DLD1 (cell line): ENCODE measurements around the gene KCNJ18.
"Not testable (repeated sequence)": the region's sequence is repeated elsewhere in the genome, so short reads cannot be mapped to it uniquely, and the experiment has no call there.

Experiments
- in situ Hi-C: cut with HindIII; loops from 2 replicates; pipeline ENCODE4 v1.10.0; 2017; ENCODE audit warnings: low sequenced_read_pairs

Gene KCNJ18

DNA sequence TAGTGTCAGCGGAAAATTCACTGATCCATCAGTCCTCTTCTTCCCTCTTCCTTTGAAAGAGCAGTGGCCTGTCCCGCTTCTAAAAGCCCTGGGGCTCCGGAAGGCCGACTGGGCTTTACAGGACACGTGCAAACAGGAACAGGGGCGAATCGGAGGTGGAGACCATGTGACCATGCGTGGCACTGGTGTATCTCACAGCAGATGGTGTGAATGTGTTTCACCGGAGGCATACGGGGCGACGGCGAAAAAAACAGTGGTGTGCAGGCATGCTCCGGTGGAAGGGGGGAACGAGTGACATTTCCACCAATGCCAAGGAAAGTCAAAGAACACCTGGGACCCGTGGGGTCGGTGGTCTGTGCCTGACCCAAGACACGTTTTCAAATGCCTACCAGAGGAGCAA lies 8.4 kb upstream of the KCNJ18 start:
- in situ Hi-C loops: not testable (repeated sequence)

DNA sequence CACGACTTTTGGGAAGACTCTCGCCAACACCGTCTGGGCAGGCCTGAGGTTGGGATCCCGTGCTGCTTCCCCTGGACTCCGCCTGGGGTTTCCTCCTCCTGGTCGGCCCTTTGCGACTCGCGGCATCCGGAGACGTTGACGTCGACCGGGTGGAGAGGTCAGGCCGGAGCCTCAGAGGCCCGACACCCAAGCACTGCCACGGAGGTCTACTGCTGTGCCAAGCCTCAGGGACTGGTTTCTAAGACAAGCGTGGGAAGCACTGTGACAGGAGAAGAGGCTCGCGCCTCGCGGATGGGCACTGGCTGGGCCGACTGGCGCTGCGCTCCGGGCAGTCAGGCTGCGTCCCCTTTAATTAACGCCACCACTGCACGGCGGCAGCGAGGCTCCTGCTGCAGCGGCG lies 7.9 kb upstream of the KCNJ18 start:
- in situ Hi-C loops: not testable (repeated sequence)

DNA sequence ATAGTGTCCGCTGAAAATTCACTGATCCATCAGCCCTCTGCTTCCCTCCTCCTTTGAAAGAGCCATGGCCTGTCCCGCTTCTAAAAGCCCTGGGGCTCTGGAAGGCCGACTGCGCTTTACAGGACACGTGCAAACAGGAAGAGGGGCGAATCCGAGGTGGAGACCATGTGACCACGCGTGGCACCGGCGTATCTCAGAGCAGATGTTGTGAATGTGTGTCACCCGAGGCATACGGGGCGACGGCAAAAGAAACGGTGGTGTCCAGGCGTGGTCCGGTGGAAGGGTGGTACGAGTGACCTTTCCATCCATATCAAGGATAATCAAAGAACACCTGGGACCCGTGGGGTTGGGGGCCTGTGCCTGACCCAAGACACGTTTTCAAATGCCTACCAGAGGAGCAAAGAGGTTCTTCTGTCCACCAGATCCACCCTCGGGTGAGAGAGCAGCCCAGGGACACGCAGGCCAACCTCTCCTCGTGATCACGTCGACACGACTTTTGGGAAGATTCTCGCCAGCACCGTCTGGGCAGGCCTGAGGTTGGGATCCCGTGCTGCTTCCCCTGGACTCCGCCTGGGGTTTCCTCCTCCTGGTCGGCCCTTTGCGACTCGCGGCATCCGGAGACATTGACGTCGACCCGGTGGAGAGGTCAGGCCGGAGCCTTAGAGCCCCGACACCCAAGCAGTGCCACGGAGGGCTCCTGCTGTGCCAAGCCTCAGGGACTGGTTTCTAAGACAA lies 7.1 kb upstream of the KCNJ18 start:
- in situ Hi-C loops: not testable (repeated sequence)

DNA sequence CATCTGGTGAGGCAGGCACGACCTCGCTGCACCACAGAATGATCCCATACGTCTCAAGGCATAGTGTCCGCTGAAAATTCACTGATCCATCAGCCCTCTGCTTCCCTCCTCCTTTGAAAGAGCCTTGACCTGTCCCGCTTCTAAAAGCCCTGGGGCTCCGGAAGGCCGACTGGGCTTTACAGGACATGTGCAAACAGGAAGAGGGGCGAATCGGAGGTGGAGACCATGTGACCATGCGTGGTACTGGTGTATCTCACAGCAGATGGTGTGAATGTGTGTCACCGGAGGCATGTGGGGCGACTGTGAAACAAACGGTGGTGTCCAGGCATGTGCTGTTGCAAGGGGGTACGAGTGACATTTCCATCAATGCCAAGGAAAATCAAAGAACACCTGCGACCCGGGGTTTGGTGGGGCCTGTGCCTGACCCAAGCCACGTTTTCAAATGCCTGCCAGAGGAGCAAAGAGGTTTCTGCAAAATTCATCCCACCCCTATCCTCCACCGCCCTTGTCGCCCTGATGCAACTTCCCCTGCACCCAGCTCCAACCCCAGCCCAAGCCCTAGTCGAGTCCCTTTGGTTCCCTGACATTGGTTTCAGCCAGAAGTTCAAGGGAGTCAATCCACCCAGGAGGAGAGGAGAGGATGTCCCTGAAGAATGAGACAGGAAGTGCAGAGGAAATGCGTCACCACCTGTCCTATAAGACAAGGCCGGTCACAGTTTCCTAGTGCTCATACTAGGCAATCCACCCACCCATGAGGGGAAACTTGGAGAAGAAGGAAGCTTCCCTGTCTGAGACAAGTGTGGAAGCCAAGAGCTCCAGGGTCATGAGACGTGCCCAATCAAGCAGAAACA lies 5.9 kb upstream of the KCNJ18 start:
- in situ Hi-C loops: no loop called here

DNA sequence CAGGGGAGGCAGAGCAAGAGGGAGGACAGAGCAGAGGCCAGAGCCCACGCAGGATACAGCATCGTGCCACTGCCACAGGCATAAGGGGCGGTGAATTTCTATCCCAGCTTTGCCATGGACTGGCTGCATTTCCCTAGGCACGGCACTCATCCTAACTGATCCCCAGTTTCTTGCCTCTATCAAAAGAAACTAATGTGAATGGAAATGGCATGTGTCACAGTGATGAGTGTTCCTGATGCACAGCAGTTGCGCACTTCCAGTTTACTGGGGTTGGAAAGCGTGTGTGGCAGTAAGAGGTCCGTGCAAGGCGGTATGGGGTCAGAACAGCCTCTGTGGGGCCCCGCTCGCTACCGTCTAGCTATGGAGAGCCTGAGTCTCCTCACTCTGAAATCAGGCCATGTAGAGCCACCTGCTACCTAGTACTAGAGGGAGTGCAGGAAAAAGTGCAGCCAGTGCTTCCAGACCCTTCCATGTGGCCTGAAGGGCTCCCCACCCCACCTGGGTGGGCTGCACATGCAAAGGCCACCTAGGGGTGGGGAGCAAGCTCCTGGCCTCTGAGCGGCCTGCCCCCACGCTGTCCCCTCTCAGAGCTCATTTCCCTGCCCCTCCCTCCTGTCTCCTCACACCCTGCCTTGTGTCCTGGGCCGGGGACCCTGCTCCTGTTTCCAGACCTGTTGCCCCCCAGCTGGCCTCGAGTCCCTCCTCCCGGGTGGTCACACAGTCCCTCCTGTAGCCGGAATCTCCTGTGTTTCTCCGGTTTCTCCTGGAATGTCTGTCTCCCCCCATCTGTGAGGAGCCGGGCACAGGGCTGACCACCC lies 5.0 kb upstream of the KCNJ18 start:
- in situ Hi-C loops: no loop called here

DNA sequence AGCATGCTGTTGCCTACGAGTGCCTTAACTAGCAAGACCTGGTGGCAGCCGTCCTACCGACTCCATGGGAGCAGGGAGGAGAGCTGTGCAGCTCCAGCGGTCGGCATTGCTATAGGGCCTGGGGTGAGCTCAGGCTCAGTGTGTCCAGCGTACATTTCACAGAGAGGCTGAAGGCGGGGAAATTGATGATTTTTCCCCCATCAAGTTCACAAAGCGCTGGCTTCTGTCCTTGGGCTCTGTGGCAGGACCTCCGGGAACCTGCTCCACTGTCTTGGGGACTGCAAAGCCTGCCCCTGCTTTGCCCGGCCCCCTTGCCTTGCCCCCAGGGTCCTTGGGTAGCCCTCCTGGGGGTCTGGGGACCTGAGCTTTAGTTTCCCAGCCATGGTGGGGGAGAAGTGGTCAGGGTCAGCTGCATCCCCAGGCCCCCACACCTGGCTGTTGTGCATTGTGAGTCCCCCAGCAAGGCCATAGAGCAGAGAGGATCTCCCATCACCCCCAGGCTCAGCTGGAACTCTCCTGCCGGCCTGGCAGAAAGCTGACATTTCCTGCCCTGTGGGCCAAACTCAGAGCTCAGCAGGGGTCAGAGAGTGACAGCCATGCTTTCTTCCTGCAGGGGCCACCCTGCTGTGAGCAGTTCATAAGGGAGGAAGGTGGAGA lies 3.9 kb upstream of the KCNJ18 start:
- in situ Hi-C loops: no loop called here

DNA sequence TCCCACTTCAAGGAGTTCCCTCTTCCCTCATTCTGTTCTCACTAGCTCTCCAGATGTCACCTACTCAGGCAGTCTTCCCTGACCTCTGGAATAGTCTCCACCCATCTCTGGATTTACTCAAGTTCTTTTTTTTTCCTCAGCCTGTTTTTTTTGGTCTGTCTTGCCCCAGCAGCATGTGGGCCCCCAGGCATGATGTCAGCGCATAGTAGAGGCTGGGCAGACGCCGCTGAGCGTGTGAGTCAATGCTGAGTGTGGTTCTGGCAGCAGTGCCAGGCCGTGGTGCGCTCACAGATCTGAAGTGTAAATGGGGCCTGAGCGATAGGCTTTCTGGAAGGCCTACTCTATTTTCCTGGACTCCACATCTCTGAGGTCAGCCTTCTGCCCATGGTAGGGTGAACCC lies 2.7 kb upstream of the KCNJ18 start:
- in situ Hi-C loops: no loop called here

DNA sequence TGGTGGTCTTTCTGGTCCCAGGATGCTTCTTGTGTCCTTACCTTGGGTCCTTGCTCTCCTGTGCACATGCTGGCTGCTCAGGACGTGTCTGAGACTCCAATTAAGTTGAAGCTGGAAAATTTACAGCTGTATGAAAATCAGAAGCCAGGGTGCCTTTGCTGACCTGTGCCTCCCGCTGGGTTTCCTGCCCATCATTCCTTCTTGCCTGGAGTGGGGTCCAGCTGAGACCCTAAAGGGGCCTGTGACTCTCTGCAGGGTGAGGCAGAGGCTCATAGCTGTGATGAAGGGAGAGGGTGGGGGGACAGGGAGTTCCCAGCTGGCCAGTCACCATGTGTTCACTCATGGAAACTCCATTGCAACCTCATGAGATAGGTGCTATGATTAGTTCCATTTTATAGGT lies 1.5 kb upstream of the KCNJ18 start:
- in situ Hi-C loops: not testable (repeated sequence)

DNA sequence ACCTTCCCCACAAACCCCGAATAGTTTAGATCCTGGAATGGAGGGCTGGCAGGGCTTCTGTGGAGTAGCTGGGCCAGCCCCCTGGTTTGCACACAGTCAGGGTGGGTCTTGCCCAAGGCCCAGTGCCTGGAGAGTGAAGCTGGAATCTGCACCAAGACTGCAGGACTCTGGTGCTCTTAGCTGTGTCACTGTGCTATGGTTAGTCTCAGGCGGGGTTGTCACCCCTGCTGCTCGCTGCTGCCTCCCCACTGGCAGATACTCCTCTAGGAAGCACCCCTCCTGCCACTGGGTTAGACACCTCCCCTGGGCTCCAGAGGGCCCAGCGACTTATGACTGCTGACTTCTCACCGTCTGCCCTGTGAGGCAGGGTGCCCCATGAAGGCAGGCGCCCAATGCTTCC lies 842 bp upstream of the KCNJ18 start:
- in situ Hi-C loops: not testable (repeated sequence)

DNA sequence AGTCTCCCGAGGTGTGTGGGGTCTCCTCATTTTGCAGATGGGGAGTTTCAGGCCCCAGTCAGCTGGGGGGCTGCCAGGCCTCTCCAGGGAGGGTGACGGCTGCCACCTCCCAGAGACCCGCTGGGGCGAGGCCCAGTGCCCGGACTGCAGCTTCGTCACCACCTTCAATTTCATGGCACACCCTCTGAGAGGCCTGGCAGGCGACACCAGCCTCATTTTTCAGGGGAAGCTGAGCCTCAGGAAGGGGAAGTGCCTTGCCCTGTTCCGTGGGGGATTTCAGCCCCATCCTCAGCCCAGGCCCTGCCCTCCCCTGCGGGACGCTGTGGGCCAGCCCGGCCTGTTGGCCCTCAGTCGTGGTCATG lies 362 bp downstream of the KCNJ18 start:
- in situ Hi-C loops: not testable (repeated sequence)

DNA sequence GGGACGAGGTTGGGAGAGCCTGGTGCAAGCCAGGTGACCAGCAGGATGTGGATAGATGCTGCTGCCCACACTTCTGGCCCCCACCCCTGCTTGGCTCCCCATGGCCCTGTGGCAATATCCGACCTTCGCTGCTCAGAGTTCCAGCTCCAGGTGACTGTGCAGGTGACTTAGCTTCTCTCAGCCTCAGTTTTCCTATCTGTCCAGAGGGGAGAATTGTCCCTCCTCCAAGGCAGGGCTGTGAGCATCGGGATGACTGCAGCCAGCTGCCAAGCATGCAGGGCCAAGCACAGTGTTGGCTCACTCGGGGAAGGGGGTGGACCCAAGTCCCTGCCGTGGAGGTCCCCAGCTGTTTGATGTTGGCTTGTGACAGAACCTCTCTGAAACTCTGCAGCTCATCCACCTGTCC lies 1.1 kb downstream of the KCNJ18 start:
- in situ Hi-C loops: not testable (repeated sequence)

DNA sequence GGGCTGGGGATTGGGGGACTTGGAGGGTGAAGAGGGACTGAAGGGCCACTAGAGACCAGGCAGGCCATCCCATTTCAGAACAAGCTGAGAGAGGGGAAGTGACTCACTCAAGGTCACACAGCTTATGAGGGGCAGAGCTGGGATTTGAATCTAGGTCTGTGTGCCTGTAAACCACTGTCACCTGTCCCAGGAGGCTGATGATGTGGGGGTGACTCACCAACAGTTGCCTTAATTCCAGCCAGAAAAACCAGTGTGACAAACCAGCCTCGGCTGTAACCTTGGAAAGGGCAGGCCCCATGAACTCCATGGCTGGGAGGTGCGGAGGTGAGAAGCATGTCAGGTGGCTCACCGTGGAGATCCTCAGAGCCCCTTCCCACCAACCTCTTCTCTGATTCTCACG lies 1.6 kb downstream of the KCNJ18 start:
- in situ Hi-C loops: not testable (repeated sequence)

DNA sequence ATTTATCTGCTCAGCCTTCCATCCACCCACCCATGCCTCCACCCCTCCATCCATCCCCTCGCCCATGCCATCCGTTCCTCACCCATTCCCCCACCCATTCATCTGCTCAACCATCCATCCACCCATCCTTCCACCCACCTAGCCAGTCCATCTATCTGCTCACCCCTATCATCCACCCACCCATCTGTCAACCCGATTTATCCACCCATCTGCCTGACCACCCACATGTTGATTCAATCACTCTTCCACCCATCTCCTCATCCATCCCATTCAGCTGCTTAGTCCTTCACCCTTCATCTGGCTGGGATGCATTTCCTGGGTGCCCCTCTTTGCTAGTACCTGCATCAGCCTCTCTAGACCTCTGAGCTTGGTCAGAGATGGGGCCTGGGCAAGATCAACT lies 3.9 kb downstream of the KCNJ18 start:
- in situ Hi-C loops: not testable (repeated sequence)

DNA sequence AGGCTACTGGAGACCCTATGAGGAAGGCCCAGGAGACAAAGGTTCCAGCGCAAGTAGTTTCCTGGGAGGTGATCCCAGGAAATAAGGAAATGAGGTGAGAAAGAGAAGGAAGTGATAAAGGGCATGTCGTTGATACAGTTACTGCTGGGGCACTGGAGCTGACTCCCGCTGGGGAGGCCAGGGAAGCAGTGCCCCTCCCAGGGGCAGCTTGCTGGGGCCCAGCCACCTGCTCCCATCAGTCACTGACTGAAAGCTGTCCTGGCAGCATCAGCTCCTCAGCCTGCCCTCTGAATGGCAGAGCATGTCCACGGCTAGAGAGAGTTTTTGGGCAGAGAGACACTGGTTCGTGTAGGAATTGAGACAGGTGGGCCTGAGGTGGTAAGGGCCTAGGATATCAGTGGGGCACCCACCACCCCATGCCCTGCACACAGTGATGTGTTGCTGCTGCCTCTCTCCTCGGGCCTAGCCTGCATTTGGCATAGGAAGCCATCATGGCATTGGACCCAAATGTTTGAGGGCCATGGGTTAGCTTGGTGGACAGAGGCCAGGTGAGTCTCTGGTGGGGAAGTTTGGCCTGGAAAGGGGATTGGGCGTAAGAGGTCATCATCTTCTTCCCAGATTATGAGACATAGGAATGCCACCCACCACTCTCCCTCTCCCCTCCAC lies 4.7 kb downstream of the KCNJ18 start:
- in situ Hi-C loops: not testable (repeated sequence)

DNA sequence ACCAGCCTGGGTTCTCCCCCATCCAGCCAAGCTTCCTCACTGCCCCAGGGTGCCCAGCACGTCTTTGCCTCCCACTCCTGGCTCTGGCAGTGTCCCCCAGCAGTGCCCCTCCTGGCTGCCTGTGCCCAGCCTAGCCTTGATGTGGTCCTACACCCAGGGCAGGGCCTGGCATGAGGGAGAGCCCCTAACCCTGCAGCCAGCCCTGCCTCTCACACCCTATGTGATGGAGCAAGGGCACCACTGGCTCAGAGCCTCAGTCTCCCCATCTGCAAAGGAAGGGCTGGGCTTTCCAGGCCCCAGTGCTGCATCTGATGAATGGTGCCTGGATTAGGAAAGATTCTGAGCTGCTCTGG lies 5.2 kb downstream of the KCNJ18 start:
- in situ Hi-C loops: not testable (repeated sequence)

DNA sequence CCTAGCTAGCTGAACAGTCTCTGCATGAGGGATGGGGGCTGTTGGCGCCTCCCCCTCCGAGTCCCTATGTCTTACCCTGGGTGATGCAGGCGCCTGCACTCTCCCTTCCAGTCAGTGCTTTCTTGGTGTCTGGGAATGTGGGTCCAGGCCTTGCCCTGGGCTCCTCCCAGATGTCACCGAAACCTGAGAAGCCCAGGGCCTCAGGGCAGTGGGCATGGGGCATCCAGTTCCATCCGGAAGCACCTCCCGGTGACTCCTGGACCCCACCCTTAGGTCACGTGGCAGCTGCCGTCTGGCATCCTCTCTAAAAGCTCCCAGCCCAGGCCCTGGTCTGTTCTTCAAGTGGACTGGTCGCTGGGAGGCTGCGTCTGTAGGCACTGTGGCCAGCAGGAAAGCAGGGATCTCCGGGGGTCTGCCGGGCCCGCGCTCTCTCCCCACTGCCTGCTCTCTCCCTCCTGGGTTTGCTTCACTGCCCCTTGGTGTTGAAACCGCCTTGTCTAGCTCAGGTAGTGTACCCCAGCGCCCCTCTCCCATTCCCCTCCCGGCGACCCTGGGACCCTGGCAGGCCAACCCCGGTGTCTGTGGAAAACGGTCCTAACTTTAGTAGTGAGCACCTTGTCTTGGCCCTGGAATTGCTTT lies 6.2 kb downstream of the KCNJ18 start:
- in situ Hi-C loops: not testable (repeated sequence)

DNA sequence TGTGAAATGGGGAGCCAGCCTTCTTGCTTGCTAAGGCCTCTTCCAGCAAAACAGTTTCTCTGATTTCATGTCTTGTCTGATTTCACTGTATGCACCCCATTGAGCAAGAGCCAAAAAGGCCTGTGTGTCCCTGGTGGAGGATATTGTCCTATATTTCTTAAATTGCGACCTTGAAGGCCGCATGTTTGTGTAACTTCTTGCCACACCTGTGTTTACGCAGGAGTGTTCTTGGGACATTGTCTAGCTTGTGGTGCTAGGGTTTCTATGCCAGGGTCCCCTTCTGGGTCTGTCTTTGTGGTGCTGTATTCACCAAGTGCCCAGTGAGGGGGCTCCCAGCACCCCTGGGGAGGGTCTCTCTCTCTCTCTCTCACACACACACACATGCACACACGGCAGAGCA lies 6.8 kb downstream of the KCNJ18 start:
- in situ Hi-C loops: not testable (repeated sequence)

DNA sequence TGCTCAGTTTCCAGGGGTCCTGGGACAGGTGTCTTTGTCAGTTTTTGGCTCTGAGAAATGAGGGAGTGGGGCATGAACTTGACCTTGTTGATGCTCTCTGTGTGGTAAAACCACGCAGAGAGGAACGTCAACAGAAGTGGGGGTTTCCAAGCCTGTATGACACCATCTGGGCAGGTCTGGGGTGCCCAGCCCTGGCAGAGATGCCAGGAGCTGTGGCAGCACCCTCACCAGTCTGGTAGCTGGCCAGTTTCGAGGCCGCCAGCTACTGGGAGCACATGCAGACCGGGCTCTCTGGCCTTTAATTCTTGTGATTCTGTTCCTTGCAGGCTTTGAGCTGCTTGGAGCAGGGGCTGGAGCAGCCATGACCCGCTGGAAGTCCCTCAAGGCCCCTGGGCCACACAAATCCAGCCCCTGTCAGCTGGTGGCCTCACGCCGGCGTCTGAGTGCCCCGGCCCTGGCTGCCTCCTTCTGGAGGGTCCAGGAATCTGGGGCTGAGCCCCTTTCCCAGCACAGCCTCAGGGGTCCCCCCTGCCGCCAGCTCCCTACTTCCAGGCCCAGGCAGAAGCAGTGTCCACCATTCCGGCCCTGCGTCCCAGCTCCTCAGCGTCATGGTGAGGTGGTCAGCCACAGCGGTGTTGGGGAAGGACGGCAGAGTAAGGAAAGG lies 7.4 kb downstream of the KCNJ18 start:
- in situ Hi-C loops: not testable (repeated sequence)

DNA sequence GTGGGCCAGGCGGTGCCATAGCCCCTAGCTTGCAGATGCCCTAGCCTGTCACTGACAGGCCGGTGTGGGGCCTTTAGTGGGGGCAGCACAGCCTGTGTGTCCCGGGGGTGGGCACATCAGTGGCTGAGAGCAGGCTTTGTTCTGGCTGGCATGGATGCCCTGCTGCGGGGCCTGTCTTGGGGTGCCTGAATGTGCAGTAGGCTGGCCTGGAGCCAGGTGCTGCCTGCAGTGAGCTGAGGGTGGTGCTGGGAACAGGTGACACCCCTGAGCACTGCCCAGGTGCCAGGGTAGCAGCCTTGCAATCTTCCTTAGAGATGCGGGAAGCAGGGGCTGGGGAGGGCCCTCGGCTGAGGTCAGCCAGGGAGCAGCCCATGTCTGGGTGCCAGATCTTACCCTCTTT lies 8.8 kb downstream of the KCNJ18 start:
- in situ Hi-C loops: not testable (repeated sequence)

DNA sequence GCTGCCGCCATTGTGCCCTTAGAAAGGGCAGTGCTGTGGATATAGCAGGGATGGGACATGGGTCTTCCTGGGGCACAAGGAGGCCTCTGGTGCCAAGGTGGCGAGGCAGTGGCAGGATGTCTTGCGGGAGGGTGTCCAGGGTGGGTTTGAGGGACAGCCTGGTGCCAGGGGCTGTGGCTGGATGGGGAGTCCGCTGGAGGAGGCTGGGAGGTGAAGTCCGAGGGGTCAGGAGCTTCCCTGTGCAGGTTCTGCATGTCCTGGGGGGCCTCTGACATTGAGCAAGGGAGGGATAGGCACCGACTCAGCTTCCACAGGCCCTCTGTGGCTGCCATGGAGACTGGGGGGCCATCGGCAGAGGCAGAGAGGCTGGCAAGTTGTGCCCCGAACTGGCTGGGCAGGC lies 9.7 kb downstream of the KCNJ18 start:
- in situ Hi-C loops: not testable (repeated sequence)
